Vagina (tissue), 2 donors: ENCODE data around the gene CISTR.
"Not testable (repeated sequence)": the region's sequence is repeated elsewhere in the genome, so short reads cannot be mapped to it uniquely, and the experiment has no call there.

Source experiments
- CTCF ChIP-seq, 3 experiments: fragments of 450-650 bp in 2 of 3; fragments of 200-600 bp in 1 of 3; sonication (generic) in 1 of 3; IDR thresholded peaks; one replicate each; pipeline ENCODE4 v1.5.1; 2017 to 2019; ENCODE audit warnings: antibody characterized with exemption in 3 of 3, mild to moderate bottlenecking in 2 of 3, moderate library complexity in 2 of 3
- POLR2A ChIP-seq, 2 donors: fragments of 450-650 bp; IDR thresholded peaks; one replicate each; pipeline ENCODE4 v1.6.1; 2017; ENCODE audit warnings: antibody characterized with exemption in 2 of 2, mild to moderate bottlenecking in 2 of 2, moderate library complexity in 2 of 2

- not testable (repeated sequence) for TF ChIP-seq CTCF, POLR2A (IDR thresholded peaks at IDR 0.05)
Observed at GRCh38 chr12:53779679-53780078, 27.9 kb upstream of the CISTR start.
